Adrenal gland (tissue), 12 donors: ENCODE measurements around the gene NOL12. TPM values are rescaled to one million over a fixed set of nuclear protein-coding genes. Genes with fewer than 3 reads are reported as not detected.
A peak's percentile ranks its signal among the peaks of the same experiment; 100 is the strongest.

Source experiments
- DNase-seq, 7 donors: peaks; one replicate each; pipeline ENCODE4 v3.0.0-alpha.2; 2019 to 2020
- H3K27ac ChIP-seq, 5 donors: fragments of 200-600 bp; sonication (generic) in 4 of 5; 1 replicate in 3 of 5; 2 replicates in 2 of 5; pipeline versions ENCODE4 v1.5.1 to v1.8.0; 2016 to 2020; ENCODE audit warnings: mild to moderate bottlenecking in 1 of 5
- H3K27me3 ChIP-seq: fragments of 200-600 bp; 2 replicates; pipeline ENCODE4 v1.8.0; 2021
- H3K36me3 ChIP-seq, 2 donors: fragments of 200-600 bp; replicated peaks in 1 of 2; 1 replicate in 1 of 2; 2 replicates in 1 of 2; pipeline versions ENCODE4 v1.5.1 to v1.8.0; 2018 to 2022
- H3K4me1 ChIP-seq, 2 donors: fragments of 200-600 bp; replicated peaks in 1 of 2; 1 replicate in 1 of 2; 2 replicates in 1 of 2; pipeline versions ENCODE4 v1.5.1 to v1.8.0; 2018 to 2021
- H3K4me3 ChIP-seq, 4 donors: fragments of 200-600 bp; sonication (generic) in 3 of 4; one replicate each; pipeline ENCODE4 v1.5.1; 2016 to 2018
- H3K9me3 ChIP-seq, 3 donors: fragments of 200-600 bp; sonication (generic) in 1 of 3; replicated peaks in 1 of 3; 1 replicate in 2 of 3; 2 replicates in 1 of 3; pipeline versions ENCODE4 v1.5.1 to v1.8.0; 2016 to 2021
- CTCF ChIP-seq, 6 experiments: fragments of 450-650 bp in 4 of 6; fragments of 200-600 bp in 2 of 6; sonication (generic) in 1 of 6; IDR thresholded peaks; 1 replicate in 5 of 6; 2 replicates in 1 of 6; pipeline versions ENCODE4 v1.5.1 to v1.8.0; 2016 to 2021; ENCODE audit warnings: antibody characterized with exemption in 6 of 6, mild to moderate bottlenecking in 2 of 6, moderate library complexity in 1 of 6
- WGBS, 4 donors: extraction: QIAGEN DNeasy Blood & Tissue Kit in 2 of 4; methylation state at CpG; one replicate each; pipeline versions ENCODE4 v1.1.5 to v1.1.7; 2013 to 2017; 5-methylcytosine and 5-hydroxymethylcytosine counted together
- intact Hi-C, 2 donors: fragments of 100-400 bp; cut with DNase I; formaldehyde crosslinking; loops; one replicate each; pipeline versions ENCODE4 v1.14.1 to v1.15.0; 2022 to 2023
- polyA plus RNA-seq, 3 donors: library from polyadenylated mRNA; stranded (reverse); fragments of 200-250 nt in 2 of 3; fragments of 350-450 nt in 1 of 3; fragmentation: Illumina TruSeq in 1 of 3; extraction: RNeasy Lipid Tissue Mini Kit (QIAGEN cat#74804) in 1 of 3; gene quantifications; one replicate each; pipeline ENCODE4 v1.2.3, GENCODE V29; 2013 to 2014
- small RNA-seq, 2 donors: library from RNA; depleted of rRNA; stranded (forward); fragments of <200 nt; gene quantifications; one replicate each; pipeline ENCODE3, GENCODE V24; 2016
- total RNA-seq, 9 donors: library from RNA; depleted of rRNA in 4 of 9; stranded (reverse); fragments of >200 nt in 4 of 9; fragments of 120-200 nt in 1 of 9; fragmentation: NEBNext Ultra II Directional in 1 of 9; extraction: Animal tissue kit (Norgen Biotek cat#: 25700) in 1 of 9; gene quantifications; one replicate each; pipeline versions ENCODE4 v1.1.0 to v1.2.4, GENCODE V29; 2013 to 2023
- donor health status: healthy with polysubstance abuse.
- donor health status: Bipolar disorder and iron deficiency.
- donor health status: DM: yes; HTN: yes; CAD: no.
- donor health status: DM: no; HTN: no; CAD: no.
- donor health status: DM: no; HTN: no; CAD: no.
- donor health status: DM: yes; HTN: yes; CAD: no.

NOL12 gene
- total and polyA plus RNA-seq, 12 donors: 23.2 to 90.7 (median 39.3) TPM

GRCh38 chr22:37742376-37743171, 56.4 kb downstream of the NOL12 start:
- Histone ChIP-seq H3K4me1 (peaks cover 23 to 39% of the 10 kb centered on the region in 2 donors), H3K4me3 (no peak overlapping the region), H3K9me3 (no peaks in the 10 kb centered on the region), H3K27ac (peak overlapping the region in 3 of 5 donors; percentile 10 to 48 (median 27)), H3K27me3 (no peaks in the 10 kb centered on the region), H3K36me3 (no peaks in the 10 kb centered on the region)
- DNase-seq: peak in 4 of 7 donors; percentile 53 to 70 (median 67)
- TF ChIP-seq CTCF (IDR thresholded peaks at IDR 0.05): no peak
- intact Hi-C loops: no loop called here
- 56 to 69% (median 59%) methylated on average over 12 to 16 of the region's 16 CpGs for WGBS, 4 donors

Small RNA genes lying within 50 kb of the gene (small RNA-seq; reads per million reads assigned to genes)
- 0 reads per million in 2 donors for gene RN7SL385P

Other genes starting within 250 kb of the NOL12 start
- 10 to 100 TPM in 8 of 9 donors, 1 to 10 TPM in 1; 4.0 to 27.6 (median 22.3) TPM for gene MFNG, start 200.0 kb upstream of the NOL12 start, total RNA-seq
- 10 to 100 TPM in 1 of 3 donors, 1 to 10 TPM in 2; 4.3 to 11.5 (median 7.8) TPM for gene MFNG, start 200.0 kb upstream of the NOL12 start, polyA plus RNA-seq
- gene CARD10, start 166.9 kb upstream of the NOL12 start, total RNA-seq: 10 to 100 TPM in 8 of 9 donors, 1 to 10 TPM in 1; 3.3 to 34.2 (median 20.5) TPM
- 10 to 100 TPM in 2 of 3 donors, 1 to 10 TPM in 1; 4.7 to 24.4 (median 17.4) TPM for gene CARD10, start 166.9 kb upstream of the NOL12 start, polyA plus RNA-seq
- gene CDC42EP1, start 125.9 kb upstream of the NOL12 start, total RNA-seq: 100 to 1,000 TPM in 5 of 9 donors, 10 to 100 TPM in 3, 1 to 10 TPM in 1; 9.2 to 159 (median 116) TPM
- 10 to 100 TPM; 19.7 to 65.1 (median 39.5) TPM for gene CDC42EP1, start 125.9 kb upstream of the NOL12 start, polyA plus RNA-seq
- under 1 TPM in 2 of 9 donors, not detected in 7; 0.22 to 0.42 TPM for gene LGALS2, start 106.3 kb upstream of the NOL12 start, total RNA-seq
- gene LGALS2, start 106.3 kb upstream of the NOL12 start, polyA plus RNA-seq: 1 to 10 TPM in 1 of 3 donors, under 1 TPM in 2; 0.42 to 1.4 (median 0.47) TPM
- gene GGA1, start 77.5 kb upstream of the NOL12 start, total RNA-seq: 10 to 100 TPM; 30.6 to 93.3 (median 61.4) TPM
- gene GGA1, start 77.5 kb upstream of the NOL12 start, polyA plus RNA-seq: 100 to 1,000 TPM in 2 of 3 donors, 10 to 100 TPM in 1; 42.4 to 160 (median 107) TPM
- 10 to 100 TPM in 5 of 9 donors, 1 to 10 TPM in 4; 5.5 to 18.7 (median 10.5) TPM for gene SH3BP1, start 46.7 kb upstream of the NOL12 start, total RNA-seq
- 10 to 100 TPM in 1 of 3 donors, 1 to 10 TPM in 2; 2.4 to 27.3 (median 9.8) TPM for gene SH3BP1, start 46.7 kb upstream of the NOL12 start, polyA plus RNA-seq
- 10 to 100 TPM; 16.2 to 49.7 (median 20.6) TPM for gene PDXP, start 27.6 kb upstream of the NOL12 start, total RNA-seq
- gene PDXP, start 27.6 kb upstream of the NOL12 start, polyA plus RNA-seq: 10 to 100 TPM in 2 of 3 donors, 1 to 10 TPM in 1; 10.0 to 41.9 (median 13.4) TPM
- 1,000 to 10,000 TPM in 3 of 9 donors, 100 to 1,000 TPM in 6; 190 to 2,904 (median 905) TPM for gene LGALS1, start 10.7 kb upstream of the NOL12 start, total RNA-seq
- 1,000 to 10,000 TPM in 2 of 3 donors, 100 to 1,000 TPM in 1; 588 to 4,628 (median 4,577) TPM for gene LGALS1, start 10.7 kb upstream of the NOL12 start, polyA plus RNA-seq
- 100 to 1,000 TPM in 6 of 9 donors, 10 to 100 TPM in 3; 42.8 to 146 (median 105) TPM for gene TRIOBP, start 10.7 kb downstream of the NOL12 start, total RNA-seq
- 10 to 100 TPM; 24.6 to 43.1 (median 29.6) TPM for gene TRIOBP, start 10.7 kb downstream of the NOL12 start, polyA plus RNA-seq
- 10 to 100 TPM; 20.5 to 87.9 (median 33.1) TPM for gene GCAT, start 121.6 kb downstream of the NOL12 start, total RNA-seq
- gene GCAT, start 121.6 kb downstream of the NOL12 start, polyA plus RNA-seq: 10 to 100 TPM; 18.2 to 37.2 (median 37.1) TPM
- gene GALR3, start 137.0 kb downstream of the NOL12 start, total RNA-seq: under 1 TPM in 2 of 9 donors, not detected in 7; 0.19 to 0.33 TPM
- gene GALR3, start 137.0 kb downstream of the NOL12 start, polyA plus RNA-seq: not detected
- 100 to 1,000 TPM in 1 of 9 donors, 10 to 100 TPM in 8; 24.0 to 114 (median 36.1) TPM for gene ANKRD54, start 158.0 kb downstream of the NOL12 start, total RNA-seq
- gene ANKRD54, start 158.0 kb downstream of the NOL12 start, polyA plus RNA-seq: 10 to 100 TPM; 32.9 to 44.1 (median 40.6) TPM
- gene EIF3L, start 163.1 kb downstream of the NOL12 start, total RNA-seq: 100 to 1,000 TPM; 188 to 642 (median 414) TPM
- 100 to 1,000 TPM; 210 to 425 (median 291) TPM for gene EIF3L, start 163.1 kb downstream of the NOL12 start, polyA plus RNA-seq
- 10 to 100 TPM in 8 of 9 donors, 1 to 10 TPM in 1; 6.3 to 25.2 (median 17.3) TPM for gene MICALL1, start 220.0 kb downstream of the NOL12 start, total RNA-seq
- gene MICALL1, start 220.0 kb downstream of the NOL12 start, polyA plus RNA-seq: 10 to 100 TPM in 1 of 3 donors, 1 to 10 TPM in 2; 5.7 to 14.0 (median 6.6) TPM